A172 (cell line): ENCODE results near the gene MC1R. TPM values are rescaled to one million over a fixed set of nuclear protein-coding genes. Genes with fewer than 3 reads are reported as not detected.

Experiments
- DNase-seq: peaks from one replicate; pipeline ENCODE4 v3.0.0-alpha.2; 2015; ENCODE audit warnings: low spot score
- total RNA-seq: library from RNA; depleted of rRNA; stranded (reverse); fragments of >200 nt; shearing (Covaris generic); gene quantifications from 2 replicates; pipeline ENCODE4 v1.2.3, GENCODE V29; 2014

The MC1R gene
- total RNA-seq, 1 experiment from 2014 or later, result 7.2 TPM

DNA sequence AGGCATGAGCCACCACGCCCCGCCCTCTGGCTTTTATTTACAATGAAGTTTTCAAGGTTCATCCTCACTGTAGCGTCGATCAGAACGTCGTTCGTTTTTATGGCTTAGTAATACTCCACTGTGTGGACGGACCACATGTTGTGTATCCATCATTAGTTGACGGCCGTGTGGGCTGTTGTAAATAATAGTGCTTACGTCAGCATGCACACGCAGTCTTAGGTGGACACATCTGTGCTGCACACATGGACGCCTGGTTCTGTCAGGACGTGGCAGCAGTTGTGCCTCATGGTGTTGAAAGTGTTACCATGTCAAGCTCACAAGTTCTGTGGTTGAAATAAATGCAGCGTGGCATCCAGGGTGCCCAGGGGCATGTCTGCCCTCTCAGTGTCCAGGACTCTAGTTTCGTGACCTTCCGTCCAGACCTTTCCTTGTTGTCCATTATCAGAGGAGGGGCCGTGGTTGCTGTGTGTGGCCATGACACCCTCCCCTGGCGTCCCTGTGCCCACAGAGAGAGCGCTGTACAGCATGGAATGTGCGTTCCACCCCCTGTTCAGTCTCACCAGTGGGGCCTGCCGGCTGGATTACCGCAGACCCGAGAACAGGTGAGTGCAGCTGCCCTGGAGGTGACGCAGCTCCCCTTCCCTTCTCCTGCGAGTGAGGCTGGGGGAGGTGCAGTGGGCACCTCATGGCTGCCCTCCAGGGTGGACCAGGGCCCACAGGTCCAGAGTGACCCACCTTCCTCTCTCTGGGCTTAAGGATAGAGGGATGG is 23.0 kb upstream of the MC1R start:
- DNase-seq, result no peak

- DNase-seq, result no peak
Measured at GRCh38 chr16:89897204-89897603, 21.5 kb upstream of the MC1R start.

GRCh38 chr16:89898201-89898967 is 20.3 kb upstream of the MC1R start:
- DNase-seq, result no peak

GRCh38 chr16:89899879-89900481 is 18.7 kb upstream of the MC1R start:
- peak; percentile 46 for DNase-seq

DNA sequence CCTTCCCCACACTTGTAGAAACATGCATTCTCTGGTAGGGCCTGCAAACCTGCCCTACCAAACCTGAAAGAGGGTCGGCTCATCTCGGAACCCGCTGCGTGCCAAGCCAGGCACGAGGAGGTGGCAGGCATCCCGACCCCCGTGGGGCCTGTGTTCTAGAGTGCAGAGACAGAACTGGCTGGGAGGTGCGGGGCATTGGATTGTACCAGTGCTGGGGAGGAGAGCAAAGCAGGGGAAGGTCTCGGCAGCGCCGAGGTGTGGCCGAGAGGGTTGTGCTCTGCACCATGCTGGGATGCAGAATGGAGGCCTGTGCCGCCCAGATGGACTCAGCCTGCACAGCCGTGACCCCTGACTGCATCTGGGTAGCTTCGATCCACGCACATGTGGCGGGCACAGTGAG is 17.8 kb upstream of the MC1R start:
- DNase-seq, result no peak

DNA sequence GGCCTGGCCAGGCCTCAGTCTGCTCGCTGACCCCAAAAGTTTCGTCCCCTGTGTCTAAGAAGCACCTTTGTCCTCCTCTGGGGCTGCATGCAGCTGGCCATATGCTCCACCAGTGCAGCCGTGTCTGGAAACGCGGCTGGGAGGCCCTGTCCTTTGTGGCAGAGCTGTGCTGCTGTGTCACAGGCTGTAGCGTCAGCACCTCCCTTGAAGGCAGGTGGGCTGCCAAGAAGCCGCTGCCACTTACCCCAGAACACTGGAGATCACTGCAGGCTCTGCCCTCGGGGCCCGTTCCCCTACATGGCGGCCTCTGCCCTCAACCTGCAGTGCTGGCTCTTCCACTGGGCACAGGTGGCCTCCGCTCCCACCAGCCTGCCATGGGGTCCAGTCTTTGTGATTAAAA is 15.7 kb upstream of the MC1R start:
- no peak for DNase-seq

- no peak for DNase-seq
Measured at GRCh38 chr16:89903908-89904515, 14.7 kb upstream of the MC1R start.

DNA sequence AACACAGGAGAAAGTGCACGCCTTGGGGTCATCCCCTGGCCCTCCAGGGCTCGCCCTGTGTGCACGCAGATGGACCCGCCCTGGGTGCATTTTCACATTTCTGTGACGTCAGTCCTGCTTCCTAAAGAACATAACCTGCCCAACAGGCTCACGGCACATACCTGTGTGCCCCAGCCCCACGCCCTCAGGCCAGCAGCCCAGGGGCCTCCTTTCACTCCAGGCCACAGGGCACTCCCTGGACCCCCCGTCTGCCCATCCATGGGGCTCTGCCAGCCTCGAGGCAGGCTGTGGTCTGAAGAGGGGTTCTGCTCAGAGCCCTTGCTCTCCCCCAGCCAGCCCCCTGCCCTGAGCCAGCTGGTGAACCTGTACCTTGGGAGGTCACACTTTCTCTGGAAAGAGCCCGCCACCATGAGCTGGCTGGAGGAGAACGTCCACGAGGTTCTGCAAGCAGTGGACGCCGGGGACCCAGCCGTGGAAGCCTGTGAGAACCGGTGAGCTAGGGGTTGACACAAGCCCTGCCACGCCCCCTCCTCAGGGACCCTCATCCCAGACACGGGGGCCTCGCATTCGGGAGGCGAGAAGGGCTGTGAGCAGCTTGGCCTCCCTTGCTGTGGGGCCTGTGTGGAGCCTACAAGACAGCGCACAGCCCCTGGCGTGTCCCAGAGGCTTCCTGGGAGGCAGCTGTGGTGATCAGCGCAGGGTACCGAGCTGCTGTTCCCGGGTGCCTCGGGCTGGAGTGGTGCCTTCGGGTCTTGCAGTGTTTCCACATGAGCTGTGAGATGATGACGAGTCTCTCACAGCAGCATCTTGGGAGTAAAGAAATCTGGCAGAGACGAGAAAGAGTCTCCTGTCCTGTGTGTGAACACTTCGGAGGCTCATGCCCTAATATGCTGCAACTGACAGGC is 13.8 kb upstream of the MC1R start:
- no peak for DNase-seq

DNA sequence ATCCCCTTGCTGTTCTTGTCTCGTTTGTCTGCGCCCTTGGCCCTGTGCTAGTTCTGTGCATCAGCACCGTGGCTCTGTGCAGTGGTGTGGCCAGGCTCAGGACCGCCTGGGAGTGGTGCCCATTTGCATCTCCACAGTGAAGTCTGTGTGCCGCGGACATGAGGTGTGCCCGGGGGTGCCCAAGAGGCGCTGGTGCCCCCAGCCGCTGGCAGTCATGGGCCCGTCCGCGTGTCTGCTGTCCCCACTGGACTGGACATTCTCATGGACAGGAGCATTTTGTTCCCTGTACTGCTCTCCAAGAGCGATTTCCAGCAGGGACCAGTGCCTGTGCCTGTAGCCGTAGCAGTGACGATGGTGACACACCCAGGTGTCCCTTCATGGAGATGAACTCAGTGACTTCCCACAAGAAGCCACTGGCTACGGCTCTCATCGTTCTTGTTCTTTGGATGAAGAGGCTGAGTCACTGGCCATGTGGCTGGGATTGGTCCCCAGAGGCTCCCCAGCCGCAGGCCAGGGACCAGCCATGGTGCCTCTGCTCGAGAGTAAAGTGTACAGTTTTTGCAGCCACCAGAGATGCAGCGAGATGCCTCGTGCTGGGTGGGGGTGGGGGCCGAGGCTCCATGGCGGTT is 13.0 kb upstream of the MC1R start:
- peak; percentile 59 for DNase-seq

DNA sequence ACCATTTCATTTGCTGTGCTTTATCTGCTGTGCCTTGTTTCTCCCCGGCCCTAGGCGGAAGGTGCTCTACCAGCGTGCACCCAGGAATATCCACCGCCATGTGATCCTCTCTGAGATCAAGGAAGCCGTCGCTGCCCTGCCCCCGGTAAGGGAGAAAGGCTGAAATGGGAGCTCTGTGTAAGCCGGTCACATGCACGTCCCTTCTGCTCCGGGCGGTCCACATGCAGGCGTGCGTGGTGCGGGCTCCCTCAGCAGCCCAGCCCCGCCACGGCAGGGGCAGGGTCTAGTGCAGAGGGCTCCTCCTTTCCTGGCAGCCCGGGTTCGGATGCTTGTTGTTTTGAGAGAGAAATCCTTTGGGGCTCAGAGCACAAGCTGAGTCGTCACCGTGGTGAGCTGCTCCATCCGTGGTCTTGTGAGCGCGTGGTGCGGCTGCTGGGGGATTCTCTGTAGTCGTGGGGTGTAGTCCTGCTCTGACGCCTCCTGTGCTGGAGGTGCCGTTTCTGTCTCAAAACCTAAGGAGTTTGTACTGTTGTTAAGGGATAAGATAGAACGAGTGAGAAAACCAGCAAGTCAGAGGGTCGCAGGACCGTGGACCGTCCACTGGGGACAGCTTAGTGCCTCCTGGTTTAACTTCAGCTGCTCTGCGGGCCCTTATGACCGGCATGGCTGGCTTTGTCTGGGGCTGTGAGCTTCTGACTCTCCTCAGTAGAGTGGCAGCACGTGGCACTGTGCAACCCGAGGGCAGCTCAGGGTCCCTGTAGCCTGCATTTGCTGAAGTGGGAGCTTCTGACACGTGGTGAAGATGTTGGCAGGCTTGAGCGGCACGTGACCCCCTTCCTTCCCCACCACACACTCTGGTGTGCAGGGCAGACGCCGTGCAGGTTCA is 12.3 kb upstream of the MC1R start:
- DNase-seq, result no peak

DNA sequence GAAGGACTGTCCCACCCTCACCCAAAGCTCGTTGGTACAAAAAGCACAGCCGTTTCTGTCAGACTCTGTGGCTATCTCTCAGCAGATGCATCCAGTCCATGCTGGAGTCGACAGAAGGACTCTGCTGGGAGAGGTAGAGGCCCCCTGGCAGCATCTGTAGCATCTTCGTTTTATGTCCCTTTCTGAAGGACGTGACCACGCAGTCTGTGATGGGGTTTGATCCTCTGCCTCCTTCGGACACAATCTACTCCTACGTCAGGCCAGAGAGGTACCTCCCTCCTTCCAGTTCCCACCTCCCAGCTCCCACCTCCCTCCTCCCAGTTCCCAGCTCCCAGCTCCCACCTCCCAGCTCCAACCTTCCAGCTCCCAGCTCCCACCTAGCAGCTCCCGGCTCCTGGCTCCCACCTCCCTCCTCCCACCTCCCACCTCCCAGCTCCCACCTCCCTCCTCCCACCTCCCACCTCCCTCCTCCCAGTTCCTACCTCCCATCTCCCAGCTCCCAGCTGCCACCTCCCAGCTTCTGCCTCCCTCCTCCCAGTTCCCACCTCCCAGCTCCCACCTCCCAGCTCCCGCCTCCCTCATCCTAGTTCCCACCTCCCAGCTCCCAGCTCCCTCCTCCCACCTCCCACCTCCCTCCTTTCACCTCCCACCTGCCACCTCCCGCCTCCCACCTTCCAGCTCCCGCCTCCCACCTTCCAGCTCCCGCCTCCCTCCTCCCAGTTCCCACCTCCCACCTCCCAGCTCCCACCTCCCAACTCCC is 11.4 kb upstream of the MC1R start:
- DNase-seq, result no peak

DNA sequence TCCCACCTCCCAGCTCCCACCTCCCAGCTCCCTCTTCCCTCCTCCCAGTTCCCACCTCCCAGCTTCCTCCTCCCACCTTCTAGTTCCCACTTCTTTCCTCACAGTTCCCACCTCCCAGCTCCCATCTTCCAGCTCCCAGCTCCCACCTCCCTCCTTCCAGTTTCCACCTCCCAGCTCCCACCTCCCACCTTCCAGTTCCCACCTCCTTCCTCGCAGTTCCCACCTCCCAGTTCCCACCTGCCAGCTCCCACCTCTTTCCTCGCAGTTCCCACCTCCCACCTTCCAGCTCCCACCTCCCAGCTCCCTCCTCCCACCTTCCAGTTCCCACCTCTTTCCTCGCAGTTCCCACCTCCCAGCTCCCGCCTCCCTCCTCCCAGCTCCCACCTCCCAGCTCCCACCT is 10.4 kb upstream of the MC1R start:
- DNase-seq, result no peak

GRCh38 chr16:89909777-89910716 is 8.6 kb upstream of the MC1R start:
- peak; percentile 89 for DNase-seq

DNA sequence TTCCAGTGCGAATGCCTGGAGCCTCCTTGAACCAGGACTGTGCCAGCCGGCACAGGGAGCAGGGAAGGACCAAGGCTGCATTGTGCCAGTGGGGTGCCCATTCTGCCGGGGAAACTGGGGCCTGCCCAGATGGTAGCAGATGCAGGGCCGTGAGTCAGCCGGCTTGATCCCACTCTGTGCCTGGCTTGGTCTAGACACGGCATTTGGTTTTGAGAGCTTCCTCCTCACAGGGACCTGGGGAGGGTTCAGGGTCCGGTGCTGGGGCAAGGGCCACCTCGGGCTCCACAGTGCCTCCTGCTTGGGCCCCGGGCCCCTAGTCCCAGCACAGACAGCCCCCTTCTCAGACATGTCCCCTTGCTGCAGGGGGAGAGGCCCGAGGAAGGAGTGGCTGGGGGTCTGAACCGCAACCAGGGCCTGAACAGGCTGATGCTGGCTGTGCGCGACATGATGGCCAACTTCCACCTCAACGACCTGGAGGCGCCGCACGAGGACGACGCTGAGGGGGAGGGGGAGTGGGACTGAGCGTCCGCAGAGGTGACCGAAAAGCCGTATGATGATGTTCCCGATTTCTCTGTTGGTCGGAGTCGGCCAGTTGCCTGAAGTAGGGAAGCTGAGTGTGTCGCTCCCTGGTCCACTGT is 7.8 kb upstream of the MC1R start:
- no peak for DNase-seq

DNA sequence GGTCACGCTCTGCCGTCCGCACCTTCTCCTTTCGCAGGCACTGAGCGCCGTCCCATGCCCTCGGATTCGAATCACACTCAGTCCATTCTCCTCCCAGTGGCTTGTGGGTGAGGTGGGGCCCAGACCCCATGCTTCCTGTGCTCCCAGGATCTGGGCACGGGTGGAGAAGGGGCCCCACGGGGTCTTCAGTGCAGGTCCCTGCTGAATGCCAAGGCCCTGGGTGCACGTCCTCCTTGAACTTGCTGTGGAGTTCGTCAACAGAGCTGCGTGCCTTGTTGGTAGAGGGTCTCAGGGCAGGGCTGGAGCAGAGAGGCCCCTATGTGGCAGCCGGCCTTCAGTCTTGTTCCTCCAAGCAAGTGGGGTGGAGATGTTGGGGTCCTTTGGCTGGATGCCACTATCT is 7.3 kb upstream of the MC1R start:
- no peak for DNase-seq

DNA sequence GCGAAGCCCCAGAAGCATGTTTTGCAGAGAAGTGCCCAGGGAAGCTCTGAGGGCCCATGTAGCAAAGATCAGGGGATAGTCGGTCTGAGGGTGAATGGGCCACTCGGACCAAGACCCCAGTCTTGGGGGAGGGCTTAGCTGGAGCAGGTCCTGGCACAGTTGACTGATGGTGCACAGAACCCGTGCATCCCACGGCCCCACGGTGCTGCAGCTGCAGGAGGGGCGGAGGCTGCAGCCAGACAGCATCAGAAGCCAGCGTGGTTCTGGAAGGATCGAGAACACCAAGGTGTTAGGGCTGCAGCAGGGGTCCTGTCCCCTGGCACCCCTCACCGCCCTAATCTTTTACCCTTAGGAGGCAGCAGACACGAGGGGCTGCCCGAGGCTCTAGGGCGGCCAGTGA is 6.5 kb upstream of the MC1R start:
- no peak for DNase-seq

DNA sequence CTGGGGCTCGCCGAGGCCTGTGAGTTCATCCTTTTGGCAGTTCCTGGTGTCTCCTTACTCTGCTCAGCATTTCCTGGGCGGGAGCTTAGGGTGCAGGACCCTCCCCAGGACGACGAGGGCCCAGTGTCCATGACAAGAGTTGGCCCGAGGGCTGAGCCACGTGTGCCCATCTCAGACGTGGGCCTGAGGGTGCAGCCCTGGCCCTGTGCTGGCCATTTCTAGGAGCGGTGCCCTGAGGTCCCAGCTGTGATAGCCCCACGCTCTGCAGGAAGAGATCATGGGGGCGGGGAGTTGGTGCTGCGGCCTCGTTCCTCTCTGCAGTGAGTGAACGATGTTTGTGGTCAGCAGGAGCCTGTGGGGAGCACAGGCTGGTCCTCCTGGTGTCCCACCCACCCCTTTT is 6.0 kb upstream of the MC1R start:
- DNase-seq, result no peak
